Measurements from ENCODE around the gene MPPED1.

The MPPED1 gene

DNA sequence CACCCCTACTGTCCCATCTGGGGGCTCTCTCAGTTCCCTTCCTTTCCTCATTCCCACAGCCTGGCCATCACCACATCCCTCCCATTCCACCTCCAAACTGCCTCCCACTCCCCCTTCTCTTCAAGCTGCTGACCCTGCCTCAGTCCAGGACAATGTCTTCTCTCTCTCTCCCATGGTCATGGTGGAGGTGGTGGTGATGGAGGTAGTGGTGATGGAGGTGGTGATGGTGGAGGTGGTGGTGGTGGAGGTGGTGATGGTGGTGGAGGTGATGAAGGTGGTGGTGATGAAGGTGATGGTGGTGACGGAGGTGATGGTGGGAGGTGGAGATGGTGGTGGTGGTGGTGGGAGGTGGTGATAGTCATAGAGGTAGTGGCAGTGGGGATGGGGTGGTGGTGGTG lies 87.0 kb downstream of the MPPED1 start:
- DNase-seq (ENCODE audit: low spot score), result no peak

- no peak for DNase-seq (ENCODE audit: low spot score)
Observed at GRCh38 chr22:43500792-43501785, 89.3 kb downstream of the MPPED1 start.

- no peak for DNase-seq (ENCODE audit: low spot score)
Observed at GRCh38 chr22:43501878-43502277, 90.1 kb downstream of the MPPED1 start.

- no peak for DNase-seq (ENCODE audit: low spot score)
Observed at GRCh38 chr22:43502306-43502874, 90.6 kb downstream of the MPPED1 start.

- no peak for DNase-seq (ENCODE audit: low spot score)
Observed at GRCh38 chr22:43504068-43504467, 92.3 kb downstream of the MPPED1 start.

- no peak for DNase-seq (ENCODE audit: low spot score)
Observed at GRCh38 chr22:43504666-43505261, 93.0 kb downstream of the MPPED1 start.

DNA sequence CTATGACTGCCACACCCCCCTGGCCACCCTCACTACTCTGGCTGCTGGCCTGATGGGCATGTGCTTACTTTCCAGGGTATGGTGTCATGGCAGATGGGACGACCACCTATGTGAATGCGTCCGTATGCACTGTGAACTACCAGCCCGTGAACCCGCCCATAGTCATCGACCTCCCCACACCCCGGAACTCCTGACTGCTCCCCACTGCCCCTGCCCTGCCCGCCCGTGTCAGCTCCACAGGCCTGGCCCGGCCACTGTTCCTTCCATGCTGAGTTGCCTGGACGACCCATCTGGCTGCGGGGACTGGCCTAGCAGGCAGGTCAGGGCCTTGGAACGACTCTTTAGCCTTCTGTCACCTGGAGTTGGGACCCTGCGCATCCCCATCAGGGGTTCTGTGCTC lies 93.6 kb downstream of the MPPED1 start:
- DNase-seq (ENCODE audit: low spot score), result no peak

DNA sequence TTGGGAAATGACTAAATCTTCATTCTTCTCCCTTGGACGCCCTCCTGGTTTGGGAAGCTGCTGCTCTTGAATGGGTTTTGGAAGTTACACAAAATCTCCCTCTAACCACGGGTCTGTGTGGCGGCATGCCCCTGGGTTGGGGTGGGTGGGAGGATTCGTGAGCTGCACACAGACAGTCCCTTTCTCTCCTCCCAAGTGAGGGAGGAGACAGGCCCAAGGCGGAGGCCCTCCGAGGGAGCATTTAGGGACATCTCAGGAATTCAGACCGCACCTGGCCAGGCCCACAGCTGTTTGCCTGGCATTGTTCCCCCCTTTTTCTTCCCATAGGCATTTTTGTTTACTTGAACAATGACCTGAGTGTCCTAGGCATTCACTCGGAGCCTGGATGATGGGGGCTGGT lies 94.1 kb downstream of the MPPED1 start:
- no peak for DNase-seq (ENCODE audit: low spot score)

DNA sequence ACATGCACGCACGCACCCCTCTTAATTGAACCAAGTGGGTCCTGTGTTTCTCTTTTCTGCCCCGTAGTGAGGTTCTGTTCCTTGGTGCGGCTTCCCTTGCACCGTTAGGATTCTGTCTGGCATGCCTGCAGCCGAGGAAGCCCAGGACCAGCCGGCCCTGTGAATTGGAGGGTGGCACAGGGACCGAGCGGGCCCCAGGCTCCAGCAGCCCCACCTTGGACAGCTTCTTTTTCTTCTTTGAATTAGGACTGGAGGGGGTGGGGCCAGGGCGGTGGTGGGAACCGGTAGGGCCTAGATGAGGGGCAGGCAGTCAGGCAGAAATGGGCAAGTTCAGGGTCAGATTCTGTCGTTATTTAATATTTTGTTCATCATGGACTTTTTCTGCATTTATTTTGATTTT lies 94.7 kb downstream of the MPPED1 start:
- no peak for DNase-seq (ENCODE audit: low spot score)

DNA sequence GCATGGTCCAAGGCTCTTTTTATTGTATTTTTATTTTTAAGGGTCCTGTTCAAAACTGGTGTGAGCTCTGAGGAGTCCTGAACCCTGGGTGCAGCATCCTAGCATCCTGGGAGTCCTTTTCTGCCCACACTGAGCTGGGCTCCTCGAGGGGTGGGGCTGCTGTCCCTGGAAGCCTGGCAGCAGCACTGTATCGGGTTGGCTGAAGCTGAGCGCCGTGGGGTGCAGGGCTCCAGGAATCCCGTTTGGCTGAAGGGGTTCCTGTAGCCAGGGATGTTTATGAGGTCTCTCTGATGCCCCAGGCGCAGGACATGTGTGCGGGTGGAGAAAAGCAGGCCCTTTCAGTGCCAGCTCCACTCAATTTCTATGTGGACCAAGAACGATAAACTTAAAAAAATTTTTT lies 95.4 kb downstream of the MPPED1 start:
- no peak for DNase-seq (ENCODE audit: low spot score)

DNA sequence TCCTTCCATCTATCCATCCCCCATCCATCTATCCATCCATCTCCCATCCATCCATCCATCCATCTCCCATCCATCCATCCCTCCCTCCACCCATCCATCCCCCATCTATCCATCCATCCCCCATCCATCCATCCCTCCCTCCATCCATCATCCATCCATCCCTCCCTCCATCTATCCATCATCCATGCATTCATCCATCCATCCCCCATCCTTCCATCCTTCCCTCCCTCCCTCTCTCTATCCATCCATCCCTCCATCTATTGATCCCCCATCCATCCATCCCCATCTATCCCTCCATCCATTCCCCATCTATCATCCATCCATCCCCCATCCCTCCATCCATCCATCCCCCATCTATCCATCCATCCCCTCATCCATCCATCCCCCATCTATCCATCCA lies 96.7 kb downstream of the MPPED1 start:
- no peak for DNase-seq (ENCODE audit: low spot score)

- no peak for DNase-seq (ENCODE audit: low spot score)
Observed at GRCh38 chr22:43509337-43509736, 97.5 kb downstream of the MPPED1 start.

- no peak for DNase-seq (ENCODE audit: low spot score)
Observed at GRCh38 chr22:43510281-43511070, 98.7 kb downstream of the MPPED1 start.

- no peak for DNase-seq (ENCODE audit: low spot score)
Observed at GRCh38 chr22:43511276-43511910, 99.6 kb downstream of the MPPED1 start.

- no peak for DNase-seq (ENCODE audit: low spot score)
Observed at GRCh38 chr22:43512279-43512678, 100.5 kb downstream of the MPPED1 start.

GRCh38 chr22:43514476-43515157 lies 102.8 kb downstream of the MPPED1 start:
- DNase-seq (ENCODE audit: low spot score), result no peak

DNA sequence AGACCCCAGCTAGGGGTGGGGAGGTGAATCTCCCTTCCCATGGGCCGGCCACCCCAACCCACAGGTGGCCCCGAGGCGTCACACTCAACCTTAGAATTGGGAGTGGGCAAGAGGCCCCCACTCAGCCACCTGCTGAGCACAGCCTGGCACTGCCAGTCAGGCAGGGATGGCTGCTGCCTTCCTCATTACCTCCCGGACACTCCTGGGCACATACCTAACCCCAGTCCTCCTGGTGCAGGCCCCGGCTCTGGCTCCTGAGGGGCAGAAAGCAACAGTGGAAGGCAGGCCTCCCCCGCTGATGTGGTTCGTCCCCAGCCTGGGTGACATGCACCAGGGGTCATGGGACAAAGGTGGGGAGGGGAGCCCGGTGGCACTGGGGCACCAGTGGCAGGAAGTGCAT lies 103.6 kb downstream of the MPPED1 start:
- DNase-seq (ENCODE audit: low spot score), result no peak

DNA sequence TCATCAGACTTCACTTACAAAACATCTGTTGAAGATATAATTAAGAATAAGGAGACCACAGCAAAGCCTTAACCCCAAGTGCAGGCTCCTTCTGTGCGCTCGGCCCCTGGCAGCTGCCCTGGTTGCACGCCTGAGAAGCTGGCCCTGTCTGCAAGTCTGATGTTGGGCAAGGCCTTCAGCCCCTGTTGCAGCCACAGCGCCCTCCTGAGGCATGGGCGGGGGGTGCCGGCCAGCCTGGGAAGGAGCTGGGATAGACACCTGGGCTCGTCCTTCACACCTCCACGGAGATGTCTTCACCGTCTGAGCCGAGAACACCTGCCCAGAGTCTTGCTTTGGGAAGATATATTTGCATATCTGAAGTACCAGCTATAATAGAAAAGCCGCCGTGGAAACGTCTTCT lies 104.1 kb downstream of the MPPED1 start:
- no peak for DNase-seq (ENCODE audit: low spot score)

DNA sequence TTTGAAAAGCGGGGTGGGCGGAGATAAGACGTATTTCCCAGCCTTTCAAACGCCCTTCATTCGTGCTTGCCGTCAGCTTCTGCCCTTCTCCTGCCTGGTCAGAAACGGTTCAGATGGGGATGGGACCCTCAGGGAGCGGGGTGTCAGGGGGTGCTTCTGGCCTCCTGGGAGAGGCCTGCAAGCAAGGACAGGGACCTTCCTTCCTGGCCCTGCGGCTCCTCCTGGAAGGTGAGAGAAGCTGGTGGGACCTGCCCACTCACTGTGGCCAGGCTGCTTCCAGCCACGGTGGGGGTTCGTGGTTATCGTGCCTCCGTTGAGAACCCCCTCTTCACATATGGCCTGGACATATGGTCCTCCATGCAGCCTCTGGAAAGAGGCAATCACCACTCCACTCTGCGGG lies 104.6 kb downstream of the MPPED1 start:
- DNase-seq (ENCODE audit: low spot score), result no peak

GRCh38 chr22:43516996-43517635 lies 105.3 kb downstream of the MPPED1 start:
- no peak for DNase-seq (ENCODE audit: low spot score)

GRCh38 chr22:43520632-43521039 lies 108.8 kb downstream of the MPPED1 start:
- DNase-seq (ENCODE audit: low spot score), result no peak
